GM21786 (cell line): ENCODE results near the gene S100A7A.

ENCODE experiments used
- ATAC-seq: cut with Tn5 transposase; IDR thresholded peaks from one replicate; pipeline ENCODE4 v1.9.1; 2021; ENCODE audit not compliant: unreplicated experiment

Gene S100A7A

GRCh38 chr1:153415850-153416570 is at the start of gene S100A7A:
Gene S100A7A (plus strand): TSS chr1:153416520. CDS start chr1:153418083, 1,563 bp downstream.
- no peak for ATAC-seq

- no peak for ATAC-seq
Measured at GRCh38 chr1:153367090-153367489, 49.2 kb upstream of the S100A7A start.

DNA sequence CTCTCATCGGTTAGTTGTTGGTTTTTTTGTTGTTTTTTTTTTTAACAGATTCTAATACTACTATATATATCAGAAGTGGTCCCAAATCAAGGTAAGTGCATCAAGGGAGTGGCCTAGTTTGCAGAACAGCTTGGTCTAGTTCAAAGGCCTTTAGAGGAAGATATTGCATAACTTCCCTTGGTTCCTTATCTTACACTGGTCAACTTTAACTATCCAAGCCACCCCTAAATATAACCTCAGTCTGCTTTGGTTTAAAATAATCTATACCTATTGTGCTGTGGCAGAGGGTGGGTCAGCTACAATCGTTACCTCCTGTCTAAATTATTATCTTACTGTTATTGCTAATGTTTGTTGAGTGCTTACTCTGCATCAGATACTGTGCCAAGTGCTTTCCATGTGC is 47.8 kb upstream of the S100A7A start:
- ATAC-seq, result no peak

GRCh38 chr1:153370146-153370545 is 46.2 kb upstream of the S100A7A start:
- no peak for ATAC-seq

DNA sequence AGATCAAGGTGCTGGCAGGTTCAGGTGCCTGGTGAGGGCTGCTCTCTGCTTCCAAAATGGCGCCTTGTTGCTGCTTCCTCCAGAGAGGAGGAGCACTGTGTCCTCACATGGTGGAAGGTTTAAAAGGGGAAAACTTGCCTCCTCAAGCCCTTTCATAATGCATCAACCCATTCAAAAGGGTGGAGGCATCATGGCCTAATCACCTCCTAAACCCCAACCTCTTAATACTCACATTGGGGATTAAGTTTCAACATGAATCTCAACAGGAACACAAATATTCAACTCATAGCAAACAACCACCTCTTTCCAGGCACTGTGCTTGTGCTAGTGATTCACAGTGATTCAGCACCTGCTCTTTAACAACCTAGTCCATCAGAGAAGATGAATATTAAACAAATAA is 45.1 kb upstream of the S100A7A start:
- no peak for ATAC-seq

- no peak for ATAC-seq
Measured at GRCh38 chr1:153372571-153372970, 43.7 kb upstream of the S100A7A start.

DNA sequence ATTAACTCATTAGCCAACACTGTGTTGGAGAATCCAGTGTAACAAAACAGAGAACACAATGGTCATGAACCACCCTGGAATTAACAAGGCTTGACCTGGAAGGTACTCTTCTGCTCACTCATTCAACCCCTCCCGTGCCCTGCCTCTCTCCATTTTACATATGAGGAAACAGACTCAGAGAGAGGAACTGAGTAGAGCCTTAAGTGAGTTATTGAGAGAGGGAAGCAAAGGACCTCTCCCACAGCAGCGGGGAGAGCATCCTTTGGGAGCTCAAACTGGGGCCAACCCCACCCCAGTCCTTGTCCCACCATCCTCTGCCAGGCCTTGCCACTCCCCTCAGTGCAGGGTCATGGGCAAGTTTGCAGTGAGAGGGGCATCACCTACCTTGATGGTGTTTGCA is 42.2 kb upstream of the S100A7A start:
- no peak for ATAC-seq

- no peak for ATAC-seq
Measured at GRCh38 chr1:153375511-153375910, 40.8 kb upstream of the S100A7A start, which contains the start of gene S100A12. Gene S100A12 (minus strand): TSS chr1:153375621. CDS start chr1:153374592, 1,029 bp downstream.

- no peak for ATAC-seq
Measured at GRCh38 chr1:153379591-153379990, 36.7 kb upstream of the S100A7A start.

DNA sequence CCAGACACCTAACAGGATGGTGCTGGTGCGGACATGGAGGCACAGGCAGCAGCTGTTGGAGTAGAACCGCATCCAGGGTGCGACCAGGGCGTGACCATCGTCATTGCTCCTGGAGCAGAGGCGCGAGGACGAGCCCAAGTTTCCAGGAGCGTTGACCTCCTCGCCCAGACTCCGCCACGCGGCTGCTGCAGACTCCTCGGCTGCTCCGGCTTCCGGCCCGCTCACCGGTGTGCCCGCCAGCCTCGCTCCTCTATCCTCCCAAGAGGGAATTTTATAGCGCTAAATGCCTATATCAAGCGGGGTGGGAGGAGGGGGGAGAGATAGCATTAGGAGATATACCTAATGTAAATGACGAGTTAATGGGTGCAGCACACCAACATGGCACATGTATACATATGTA is 35.6 kb upstream of the S100A7A start:
- ATAC-seq, result no peak

GRCh38 chr1:153384958-153385580 is 31.3 kb upstream of the S100A7A start:
- no peak for ATAC-seq

DNA sequence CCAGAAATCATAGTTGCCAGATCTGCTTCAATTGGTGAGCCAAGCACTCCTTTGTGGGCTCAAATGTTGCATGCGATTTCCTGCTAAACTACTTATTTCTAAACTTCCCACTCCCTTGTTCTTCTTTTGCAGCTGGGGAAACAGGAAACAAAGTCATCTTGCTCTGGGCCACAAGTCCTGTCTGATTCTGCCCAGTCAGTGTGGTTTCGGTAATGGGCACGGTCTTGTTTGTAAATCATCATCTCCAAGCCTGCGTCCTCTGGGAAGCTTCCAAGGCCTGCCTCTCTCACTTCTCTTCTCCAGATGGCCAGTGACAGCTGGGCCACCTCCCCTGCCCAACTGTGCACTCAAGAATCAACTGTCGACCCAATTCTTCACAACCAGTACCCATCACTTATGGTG is 29.8 kb upstream of the S100A7A start:
- ATAC-seq, result no peak

- no peak for ATAC-seq
Measured at GRCh38 chr1:153387001-153387400, 29.3 kb upstream of the S100A7A start.

DNA sequence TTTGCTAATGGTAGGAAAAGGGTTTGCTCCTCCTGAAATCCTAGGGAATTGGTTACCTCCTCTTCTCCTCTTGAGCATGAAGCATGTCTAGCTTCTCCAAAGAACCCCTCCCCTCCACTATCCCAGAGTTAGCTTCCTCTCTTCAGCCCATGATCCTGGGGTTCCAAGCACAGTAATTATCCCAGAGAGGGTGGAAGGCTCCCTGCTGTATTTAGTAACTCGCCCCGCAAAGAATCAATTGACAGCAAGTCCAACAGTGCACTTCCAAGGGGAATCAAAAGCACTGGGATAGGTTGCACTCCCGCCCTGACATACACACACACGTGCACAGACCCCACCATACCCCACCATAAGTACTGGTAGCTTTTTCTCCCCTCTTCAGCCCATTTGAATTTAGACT is 28.5 kb upstream of the S100A7A start:
- no peak for ATAC-seq

- no peak for ATAC-seq
Measured at GRCh38 chr1:153389401-153389800, 26.9 kb upstream of the S100A7A start.

DNA sequence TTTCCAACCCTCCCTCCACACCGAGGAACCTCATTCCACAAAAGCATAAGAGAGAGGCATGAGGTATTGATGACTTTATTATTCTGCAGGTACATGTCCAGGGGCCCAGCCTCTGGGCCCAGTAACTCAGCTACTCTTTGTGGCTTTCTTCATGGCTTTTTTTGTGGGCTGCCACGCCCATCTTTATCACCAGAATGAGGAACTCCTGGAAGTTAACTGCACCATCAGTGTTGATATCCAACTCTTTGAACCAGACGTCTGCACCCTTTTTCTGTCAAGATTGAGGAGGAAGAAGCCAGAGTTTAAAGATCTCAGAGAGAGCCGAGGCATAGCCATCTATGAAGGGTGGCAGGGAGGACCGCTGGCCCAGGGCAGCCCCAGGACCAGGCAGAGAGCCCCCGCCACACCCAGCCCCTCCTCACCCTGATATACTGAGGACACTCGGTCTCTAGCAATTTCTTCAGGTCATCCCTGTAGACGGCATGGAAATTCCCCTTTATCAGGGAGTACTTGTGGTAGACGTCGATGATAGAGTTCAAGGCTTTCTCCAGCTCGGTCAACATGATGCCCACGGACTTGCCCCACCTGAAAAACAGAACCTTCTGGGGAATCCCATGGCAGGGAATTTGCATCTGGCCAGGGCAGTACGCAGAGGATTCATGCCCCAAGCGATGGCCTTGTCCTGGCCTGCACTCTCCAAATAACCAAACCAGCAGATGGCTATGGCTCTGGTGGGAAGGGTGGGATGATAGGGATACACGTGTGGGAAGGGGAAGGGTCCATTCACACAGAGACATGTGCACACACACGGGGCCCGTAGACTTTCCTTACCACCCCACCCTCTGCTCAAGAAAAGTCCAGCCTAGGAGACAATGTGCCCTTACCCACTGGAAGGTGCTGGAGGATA is 26.1 kb upstream of the S100A7A start:
- no peak for ATAC-seq

- ATAC-seq, result no peak
Measured at GRCh38 chr1:153390938-153391710, 25.2 kb upstream of the S100A7A start, which contains the start of gene S100A8. Gene S100A8 (minus strand): TSS chr1:153391073. CDS start chr1:153390535, 538 bp downstream.

DNA sequence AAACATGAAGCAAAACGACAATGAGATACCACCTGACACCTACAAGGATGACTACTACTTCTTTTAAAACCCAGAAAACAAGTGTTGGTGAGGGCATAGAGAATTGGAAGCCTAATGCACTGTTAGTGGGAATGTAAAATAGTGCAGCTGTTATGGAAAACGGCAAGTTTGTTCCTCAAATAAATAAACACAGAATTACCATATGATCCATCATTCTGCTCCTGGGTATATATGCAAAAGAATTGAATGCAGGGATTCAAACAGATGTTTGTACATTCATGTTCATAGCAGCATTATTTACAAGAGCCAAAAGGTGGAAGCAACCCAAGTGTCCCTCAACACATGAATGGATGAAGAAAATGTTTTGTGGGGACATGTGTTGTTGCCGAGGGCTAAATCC is 24.1 kb upstream of the S100A7A start:
- no peak for ATAC-seq

- no peak for ATAC-seq
Measured at GRCh38 chr1:153392822-153393221, 23.5 kb upstream of the S100A7A start.

- ATAC-seq, result no peak
Measured at GRCh38 chr1:153393926-153394325, 22.4 kb upstream of the S100A7A start.

GRCh38 chr1:153394391-153394790 is 21.9 kb upstream of the S100A7A start:
- ATAC-seq, result no peak
